Esophagus squamous epithelium (tissue), 5 donors: ENCODE measurements around the gene KCNE4. TPM values are rescaled to one million over a fixed set of nuclear protein-coding genes. Genes with fewer than 3 reads are reported as not detected.

Experiments used
- DNase-seq: peaks from one replicate; lab custom pipeline; 2025; lab: John Stamatoyannopoulos, UW
- H3K27ac ChIP-seq, 4 donors: fragments of 200-600 bp; sonication (generic); one replicate each; pipeline ENCODE4 v1.5.1; 2016 to 2019; ENCODE audit warnings: mild to moderate bottlenecking in 1 of 4
- H3K27me3 ChIP-seq, 4 donors: fragments of 200-600 bp; sonication (generic); 1 replicate in 3 of 4; 2 replicates in 1 of 4; pipeline versions ENCODE4 v1.5.1 to v1.6.0; 2017 to 2021; ENCODE audit warnings: antibody characterized with exemption in 1 of 4
- H3K36me3 ChIP-seq, 3 donors: fragments of 200-600 bp; sonication (generic); one replicate each; pipeline ENCODE4 v1.5.1; 2016 to 2019
- H3K4me1 ChIP-seq, 3 donors: fragments of 200-600 bp; sonication (generic); one replicate each; pipeline ENCODE4 v1.5.1; 2017 to 2019
- H3K4me3 ChIP-seq, 4 donors: fragments of 200-600 bp; sonication (generic); 1 replicate in 3 of 4; 2 replicates in 1 of 4; pipeline ENCODE4 v1.5.1; 2016 to 2019; ENCODE audit warnings: mild to moderate bottlenecking in 2 of 4, moderate library complexity in 1 of 4
- H3K9me3 ChIP-seq, 3 donors: fragments of 200-600 bp; sonication (generic); one replicate each; pipeline ENCODE4 v1.5.1; 2016 to 2019
- POLR2A ChIP-seq, 4 donors: fragments of 450-650 bp; IDR thresholded peaks; one replicate each; pipeline ENCODE4 v1.6.1; 2017; ENCODE audit warnings: antibody characterized with exemption in 4 of 4, mild to moderate bottlenecking in 4 of 4, moderate library complexity in 3 of 4
- WGBS, 2 donors: methylation state at CpG; one replicate each; pipeline ENCODE4 v1.1.5; 2018; 5-methylcytosine and 5-hydroxymethylcytosine counted together
- intact Hi-C: fragments of 100-400 bp; cut with DNase I; formaldehyde crosslinking; loops from one replicate; pipeline ENCODE4 v1.15.0; 2022
- total RNA-seq, 4 donors: library from RNA; depleted of rRNA; stranded (reverse); fragments of >200 nt; gene quantifications; one replicate each; pipeline ENCODE4 v1.1.0, GENCODE V29; 2016
- TF ChIP-seq, protein P1 (sequence below), 6 experiments: fragments of 450-650 bp in 4 of 6; fragments of 200-600 bp in 2 of 6; sonication (generic) in 2 of 6; IDR thresholded peaks; one replicate each; pipeline ENCODE4 v1.5.1; 2016 to 2019; ENCODE audit warnings: antibody characterized with exemption in 6 of 6, mild to moderate bottlenecking in 4 of 6, moderate library complexity in 4 of 6
- donor health status: DM: yes; HTN: yes; CAD: no.

Gene KCNE4
- total RNA-seq, 4 donors from 2014 or later, result 0.26 to 0.76 (median 0.35) TPM

DNA sequence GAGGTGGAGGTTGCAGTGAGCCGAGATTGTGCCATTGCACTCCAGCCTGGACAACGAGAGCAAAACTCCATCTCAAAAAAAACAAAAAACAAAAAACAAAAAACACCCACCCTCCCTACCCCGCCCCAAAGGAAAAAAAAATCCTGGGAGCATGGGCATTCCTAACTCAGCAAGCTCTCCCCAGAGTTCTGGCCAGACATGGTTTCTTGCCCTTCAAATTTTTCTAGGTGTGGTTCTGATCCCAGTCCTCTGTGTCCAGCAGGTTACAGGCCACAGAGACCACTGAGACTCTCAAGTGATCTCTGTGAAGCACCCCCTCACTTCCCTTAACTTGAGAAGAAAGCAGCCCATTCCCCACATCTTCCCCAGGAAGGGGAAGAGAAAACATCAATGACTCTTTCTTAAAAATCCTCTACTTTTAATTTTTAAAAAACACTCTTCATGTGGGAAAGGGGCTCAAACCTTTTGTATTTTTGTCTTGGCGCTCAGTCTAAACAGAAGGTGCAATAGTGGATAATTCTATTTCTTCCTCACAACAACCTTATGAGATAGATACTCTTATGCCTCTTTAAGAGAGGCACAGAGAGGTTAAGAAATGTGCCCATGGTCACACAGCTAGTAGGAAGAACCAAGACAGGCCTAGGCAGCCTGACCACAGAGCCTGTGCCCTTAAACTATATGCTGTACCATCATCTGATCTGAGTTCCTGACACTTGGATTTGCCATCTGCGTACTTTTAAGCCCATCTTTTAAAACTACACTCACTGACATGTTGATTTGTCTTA is 6.9 kb upstream of the KCNE4 start:
- TF ChIP-seq, protein P1, sequence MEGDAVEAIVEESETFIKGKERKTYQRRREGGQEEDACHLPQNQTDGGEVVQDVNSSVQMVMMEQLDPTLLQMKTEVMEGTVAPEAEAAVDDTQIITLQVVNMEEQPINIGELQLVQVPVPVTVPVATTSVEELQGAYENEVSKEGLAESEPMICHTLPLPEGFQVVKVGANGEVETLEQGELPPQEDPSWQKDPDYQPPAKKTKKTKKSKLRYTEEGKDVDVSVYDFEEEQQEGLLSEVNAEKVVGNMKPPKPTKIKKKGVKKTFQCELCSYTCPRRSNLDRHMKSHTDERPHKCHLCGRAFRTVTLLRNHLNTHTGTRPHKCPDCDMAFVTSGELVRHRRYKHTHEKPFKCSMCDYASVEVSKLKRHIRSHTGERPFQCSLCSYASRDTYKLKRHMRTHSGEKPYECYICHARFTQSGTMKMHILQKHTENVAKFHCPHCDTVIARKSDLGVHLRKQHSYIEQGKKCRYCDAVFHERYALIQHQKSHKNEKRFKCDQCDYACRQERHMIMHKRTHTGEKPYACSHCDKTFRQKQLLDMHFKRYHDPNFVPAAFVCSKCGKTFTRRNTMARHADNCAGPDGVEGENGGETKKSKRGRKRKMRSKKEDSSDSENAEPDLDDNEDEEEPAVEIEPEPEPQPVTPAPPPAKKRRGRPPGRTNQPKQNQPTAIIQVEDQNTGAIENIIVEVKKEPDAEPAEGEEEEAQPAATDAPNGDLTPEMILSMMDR (IDR thresholded peaks at IDR 0.05), result no peak
- TF ChIP-seq POLR2A (IDR thresholded peaks at IDR 0.05), result no peak
- DNase-seq, result no peak
- WGBS, 2 donors, result 82 to 94% methylated on average over 3 to 5 of the region's 5 CpGs
- Histone ChIP-seq H3K9me3 (no peaks in the 10 kb centered on the region), H3K4me1 (peaks cover 0 to 20% (median 0%) of the 10 kb centered on the region in 3 donors), H3K4me3 (no peak overlapping the region), H3K36me3 (no peaks in the 10 kb centered on the region), H3K27me3 (no peaks in the 10 kb centered on the region), H3K27ac (no peak overlapping the region)
- intact Hi-C loops, result no loop called here

DNA sequence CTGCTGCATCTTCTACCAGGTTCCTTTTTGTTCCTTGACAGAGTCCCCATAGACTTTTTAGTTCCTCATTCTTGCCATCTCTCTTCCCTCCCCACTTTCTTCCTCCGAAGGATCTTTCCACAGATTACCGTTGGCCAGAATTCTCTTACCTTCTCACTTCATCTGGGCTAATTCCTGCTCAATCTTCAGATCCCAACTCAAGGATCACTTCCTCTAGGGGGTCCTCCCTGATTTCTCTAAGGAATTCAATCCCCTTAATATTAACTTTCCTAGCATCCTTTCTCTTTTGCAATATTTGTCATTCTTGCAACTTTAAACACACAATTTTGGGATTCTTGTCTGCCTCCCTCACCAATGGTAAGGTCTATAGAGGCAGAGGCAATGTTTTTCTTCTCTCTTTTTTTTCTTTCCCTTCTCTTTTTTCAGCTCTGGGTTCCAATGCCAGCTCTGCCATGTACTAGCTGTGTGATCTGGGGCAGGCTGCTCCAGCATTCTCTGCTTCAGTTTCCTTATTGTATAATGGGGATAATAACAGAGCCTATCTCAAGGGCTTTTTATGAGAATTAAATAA is 5.4 kb upstream of the KCNE4 start:
- intact Hi-C loops, result no loop called here
- Histone ChIP-seq H3K9me3 (no peaks in the 10 kb centered on the region), H3K27me3 (no peaks in the 10 kb centered on the region), H3K4me3 (no peak overlapping the region), H3K4me1 (peaks cover 0 to 27% (median 0%) of the 10 kb centered on the region in 3 donors), H3K27ac (peak overlapping the region in 2 of 4 donors; percentile 64 to 75), H3K36me3 (no peaks in the 10 kb centered on the region)
- 71 to 72% methylated on average over 2 of the region's 2 CpGs for WGBS, 2 donors
- TF ChIP-seq, protein P1 (IDR thresholded peaks at IDR 0.05), result no peak
- no peak for TF ChIP-seq POLR2A (IDR thresholded peaks at IDR 0.05)
- no peak for DNase-seq

GRCh38 chr2:223047260-223047761 is 4.7 kb upstream of the KCNE4 start:
- Histone ChIP-seq H3K4me3 (no peak overlapping the region), H3K36me3 (no peaks in the 10 kb centered on the region), H3K27ac (peak overlapping the region in 3 of 4 donors; percentile 17 to 75 (median 64)), H3K27me3 (no peaks in the 10 kb centered on the region), H3K9me3 (no peaks in the 10 kb centered on the region), H3K4me1 (peaks cover 0 to 25% (median 0%) of the 10 kb centered on the region in 3 donors)
- 33 to 47% methylated on average over 4 of the region's 4 CpGs for WGBS, 2 donors
- no peak for TF ChIP-seq POLR2A (IDR thresholded peaks at IDR 0.05)
- TF ChIP-seq, protein P1 (IDR thresholded peaks at IDR 0.05), result no peak
- intact Hi-C loops, result no loop called here
- DNase-seq, result no peak

GRCh38 chr2:223048519-223048918 is 3.5 kb upstream of the KCNE4 start:
- WGBS, 2 donors, result 83 to 92% methylated on average over 1 of the region's 1 CpG
- intact Hi-C loops, result no loop called here
- H3K27ac ChIP-seq, result no peak overlapping the region

GRCh38 chr2:223049356-223049755 is 2.6 kb upstream of the KCNE4 start:
- Histone ChIP-seq H3K4me3 (no peak overlapping the region), H3K27ac (no peak overlapping the region), H3K9me3 (no peaks in the 10 kb centered on the region), H3K4me1 (peaks cover 0 to 29% (median 0%) of the 10 kb centered on the region in 3 donors), H3K27me3 (peaks cover 0 to 8% (median 0%) of the 10 kb centered on the region in 4 donors), H3K36me3 (no peaks in the 10 kb centered on the region)
- no peak for DNase-seq
- intact Hi-C loops, result no loop called here
- no peak for TF ChIP-seq POLR2A (IDR thresholded peaks at IDR 0.05)
- TF ChIP-seq, protein P1 (IDR thresholded peaks at IDR 0.05), result no peak
- WGBS, 2 donors, result 88 to 94% methylated on average over 4 of the region's 4 CpGs

More at GRCh38 chr2:223048519-223048918, 3.5 kb upstream of the KCNE4 start:
- TF ChIP-seq POLR2A (IDR thresholded peaks at IDR 0.05), result no peak
- H3K9me3 ChIP-seq, result no peaks in the 10 kb centered on the region
- DNase-seq, result no peak
- peaks cover 0 to 29% (median 0%) of the 10 kb centered on the region in 3 donors for H3K4me1 ChIP-seq
- no peak overlapping the region for H3K4me3 ChIP-seq
- peaks cover 0 to 8% (median 0%) of the 10 kb centered on the region in 4 donors for H3K27me3 ChIP-seq
- no peaks in the 10 kb centered on the region for H3K36me3 ChIP-seq
